Nucleus accumbens (tissue), 56 donors: ENCODE data around the gene GPATCH11.

Experiments
- DNase-seq, 56 donors: peaks; one replicate each; lab custom pipeline; 2025; lab: John Stamatoyannopoulos, UW

Gene GPATCH11

DNA sequence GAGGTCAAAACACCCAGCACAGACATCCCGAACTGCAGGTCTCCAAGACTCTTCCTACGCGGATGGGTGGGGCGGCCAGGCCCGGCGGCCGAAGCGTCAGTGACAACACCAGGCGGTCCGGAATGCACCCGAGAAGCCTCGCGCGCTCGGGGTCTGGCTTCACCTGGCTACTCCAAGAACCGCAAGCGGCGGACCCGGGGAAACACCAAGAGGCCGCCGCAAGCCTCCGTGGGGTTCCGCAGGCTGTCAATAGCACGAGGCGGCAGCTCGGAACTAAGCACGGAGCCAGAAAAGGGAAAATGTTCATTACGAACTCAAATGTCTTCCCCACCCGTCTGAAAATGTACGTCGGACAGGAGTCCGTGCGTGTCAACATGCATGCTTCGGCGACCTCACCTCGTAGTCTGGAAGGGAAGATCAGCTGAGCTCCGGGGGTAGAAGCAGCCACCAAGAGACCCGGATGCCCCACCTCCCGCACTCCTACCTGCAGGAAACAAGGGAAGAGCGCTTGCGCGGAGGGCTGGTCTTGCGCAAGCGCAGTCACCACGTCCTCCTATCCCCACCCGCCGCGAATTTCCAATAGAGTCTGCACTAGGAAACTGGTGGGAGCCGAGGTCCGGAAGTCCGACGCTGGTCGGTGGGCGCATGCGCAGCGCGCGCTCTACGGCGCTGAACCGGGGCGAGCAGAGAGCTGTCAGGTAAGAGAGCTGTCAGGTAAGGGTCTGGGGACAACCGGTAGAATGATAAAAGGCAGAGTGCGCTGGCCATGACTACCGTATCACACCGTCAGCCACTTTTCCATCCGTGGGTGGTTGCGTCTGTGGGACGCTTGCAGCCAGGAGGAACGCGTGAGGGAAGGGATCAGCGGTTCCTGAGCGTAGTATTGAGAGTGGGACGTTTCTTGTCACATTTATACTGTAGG lies at the start of gene GPATCH11, which contains the start of gene HEATR5B:
TSS of gene GPATCH11 (plus strand) at position 646 of the 922 bp plus-strand sequence. CDS start 3,864 bp downstream, outside the sequence.
TSS of gene HEATR5B (minus strand) at position 500 of the 922 bp plus-strand sequence. CDS start 958 bp downstream, outside the sequence.
- DNase-seq: peak; percentile 45 to 97 (median 93)

DNA sequence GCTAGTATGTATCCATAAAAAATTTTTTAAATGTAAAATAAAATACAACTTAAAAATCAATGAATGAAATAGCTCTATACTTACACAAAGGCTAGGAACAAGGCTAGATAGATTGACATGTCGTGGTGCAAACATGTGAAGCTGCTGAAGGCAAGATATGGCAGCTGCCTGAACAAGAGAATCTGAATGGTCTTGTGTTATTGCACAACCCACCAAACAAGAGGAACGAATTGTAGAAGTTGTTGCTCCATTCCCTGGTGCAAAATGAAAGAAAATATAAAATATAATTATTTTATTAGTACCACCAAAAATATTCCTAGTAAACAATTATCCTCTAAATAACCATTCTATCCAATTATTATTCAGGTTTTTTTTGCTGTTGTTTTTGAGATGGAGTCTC lies 46.5 kb upstream of the GPATCH11 start:
- no peak for DNase-seq

DNA sequence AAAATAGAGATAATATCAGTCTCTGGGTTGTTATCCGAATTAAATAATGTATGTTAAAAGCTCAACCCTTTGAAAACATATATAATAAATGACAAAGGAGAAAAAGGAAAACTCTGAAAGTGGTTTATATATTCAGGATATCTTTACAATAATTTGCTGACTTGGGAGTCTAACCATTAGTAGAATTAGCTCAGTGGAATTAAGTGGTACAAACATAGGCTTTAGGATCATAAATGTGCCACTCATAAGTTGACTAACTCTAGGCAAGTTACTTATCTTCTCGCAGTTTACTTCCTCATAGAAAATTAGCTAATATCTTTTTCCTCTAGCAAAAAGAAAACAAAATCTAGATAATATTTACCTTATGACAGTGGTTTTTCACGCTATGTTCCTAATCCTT lies 44.7 kb upstream of the GPATCH11 start:
- DNase-seq: no peak

DNA sequence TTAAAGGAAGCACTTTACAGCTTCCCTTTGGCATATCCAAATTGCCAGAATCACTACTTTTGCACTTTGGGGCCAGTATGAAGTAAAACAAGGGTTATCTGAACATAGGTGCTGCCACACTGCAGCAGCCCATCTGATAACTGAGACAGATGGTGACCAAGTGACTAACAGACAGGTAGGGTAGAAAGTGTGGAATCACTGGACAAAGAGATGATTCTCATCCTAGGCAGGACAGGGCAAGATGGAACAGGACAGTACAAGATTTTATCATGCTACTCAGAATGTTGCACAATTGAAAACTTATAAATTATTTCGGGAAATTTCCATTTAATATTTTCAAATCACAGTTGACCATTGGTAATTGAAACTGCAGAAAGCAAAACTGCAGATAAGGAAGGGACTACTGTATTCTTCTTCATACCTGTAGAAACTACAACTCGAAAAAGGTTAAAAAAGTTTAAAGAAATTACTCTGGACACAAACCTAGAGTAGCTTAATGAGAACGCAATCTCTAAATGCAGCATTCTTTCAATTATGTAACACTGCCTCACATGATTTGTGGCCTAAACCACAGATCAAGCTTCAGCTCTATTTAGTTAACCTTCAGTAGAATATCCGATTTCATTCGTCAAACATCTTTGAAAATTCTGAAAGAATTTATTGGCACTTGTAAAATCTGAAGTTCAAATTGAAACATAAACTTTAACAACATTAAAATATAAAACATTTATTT lies 31.6 kb upstream of the GPATCH11 start:
- DNase-seq: no peak

DNA sequence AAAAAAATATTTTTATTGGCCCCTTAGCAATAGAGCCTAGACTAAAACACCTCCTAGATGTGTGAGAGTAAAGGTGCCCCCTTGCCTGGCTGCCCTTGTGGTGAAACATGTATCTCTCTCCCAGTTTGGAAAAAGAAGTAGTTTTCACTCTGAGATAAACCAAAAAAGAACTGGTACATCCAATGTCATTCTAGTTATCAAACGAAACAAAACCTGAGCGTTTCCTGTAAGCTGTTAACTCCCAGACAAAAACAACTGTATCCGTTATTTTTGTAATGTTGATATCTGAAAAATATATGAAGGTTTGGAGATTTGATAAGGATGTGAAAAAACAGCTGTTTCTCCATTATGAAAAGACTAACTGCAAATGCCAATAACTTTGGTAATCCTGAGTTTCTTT lies 24.5 kb upstream of the GPATCH11 start:
- no peak for DNase-seq

DNA sequence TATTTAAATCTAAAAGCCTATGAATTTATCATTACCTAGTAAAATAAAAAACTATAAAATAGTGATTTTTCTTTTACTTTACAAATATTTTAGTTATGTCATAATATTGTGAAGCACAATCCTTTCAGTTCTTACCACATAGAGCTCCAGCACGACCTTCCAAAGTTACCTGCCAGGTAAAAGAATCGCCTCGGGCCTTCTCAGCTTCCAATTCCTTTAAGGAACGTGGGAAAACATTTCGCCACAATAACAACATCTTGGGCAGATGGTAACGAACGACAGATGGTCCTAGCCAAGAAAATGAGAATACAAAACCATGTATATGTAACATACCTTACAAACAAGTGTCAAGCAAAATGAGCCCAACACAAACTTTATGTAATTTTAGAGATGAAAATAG lies 23.9 kb upstream of the GPATCH11 start:
- DNase-seq: no peak

DNA sequence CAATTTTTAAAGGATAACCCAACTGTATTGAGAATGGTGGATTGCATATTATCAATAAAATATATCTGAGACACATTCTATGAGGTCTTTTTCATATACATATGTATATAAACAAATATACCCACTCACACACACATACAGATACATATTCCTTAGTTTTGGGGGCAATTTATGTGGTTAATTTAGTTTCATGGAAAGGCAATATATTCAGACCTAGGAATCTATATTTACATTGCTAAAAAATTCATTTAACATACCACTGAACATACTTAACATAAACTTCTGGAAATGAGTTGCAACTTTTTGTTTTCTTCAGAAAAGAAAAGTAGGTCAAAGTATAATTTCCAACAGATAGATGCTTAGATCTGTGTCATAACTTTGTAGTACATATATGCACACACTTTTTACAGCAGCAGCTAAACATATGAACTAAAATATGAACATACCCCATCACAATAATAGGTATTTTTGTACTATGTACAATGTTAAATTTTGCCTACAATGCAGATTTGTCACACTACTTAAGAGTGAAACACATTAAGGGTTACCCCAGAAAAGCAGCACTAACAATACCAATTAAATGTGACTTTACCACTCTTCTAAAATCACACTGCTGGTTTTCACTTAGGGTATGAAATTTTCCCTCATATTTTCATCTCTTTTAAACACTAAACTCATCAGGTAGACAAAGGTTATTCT lies 23.2 kb upstream of the GPATCH11 start:
- DNase-seq: no peak

DNA sequence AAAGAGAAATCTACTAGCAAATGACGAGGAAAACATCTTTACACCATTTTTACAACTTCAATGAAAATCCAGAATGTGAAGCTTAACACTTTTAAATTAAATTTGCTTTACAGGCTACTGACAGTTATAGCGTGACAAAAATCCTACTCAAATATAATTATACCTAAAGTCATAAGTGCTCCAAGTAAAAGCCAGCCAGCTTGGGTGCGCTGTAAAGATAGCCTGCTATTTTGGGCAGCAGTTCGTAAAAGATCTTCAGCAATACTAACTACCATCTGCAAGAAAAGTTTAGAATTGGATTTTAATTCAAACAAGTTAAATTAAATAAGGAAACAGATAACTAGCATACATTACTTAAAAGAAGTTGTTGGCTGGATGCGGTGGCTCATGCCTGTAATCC lies 22.5 kb upstream of the GPATCH11 start:
- no peak for DNase-seq

DNA sequence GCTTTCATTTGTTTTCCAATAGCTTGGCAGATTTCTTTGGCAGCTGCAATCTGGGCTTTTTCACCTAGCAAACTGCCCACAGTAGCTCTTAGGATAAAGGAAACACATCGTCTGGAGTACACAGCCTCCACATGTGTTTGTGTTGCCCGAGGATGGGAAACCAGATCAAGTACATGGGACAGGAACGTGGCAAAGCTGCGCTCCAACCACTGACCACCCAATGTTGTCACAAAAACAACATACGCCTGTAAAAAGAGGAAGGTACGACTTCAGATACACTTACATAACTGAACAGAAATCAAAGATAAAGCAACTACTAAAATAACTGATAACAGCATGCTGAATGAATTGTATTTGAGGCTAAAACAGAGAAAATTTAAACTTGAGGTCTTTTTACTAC lies 15.6 kb upstream of the GPATCH11 start:
- peak in 6 of 56 donors; percentile 1 to 6 (median 2) for DNase-seq

DNA sequence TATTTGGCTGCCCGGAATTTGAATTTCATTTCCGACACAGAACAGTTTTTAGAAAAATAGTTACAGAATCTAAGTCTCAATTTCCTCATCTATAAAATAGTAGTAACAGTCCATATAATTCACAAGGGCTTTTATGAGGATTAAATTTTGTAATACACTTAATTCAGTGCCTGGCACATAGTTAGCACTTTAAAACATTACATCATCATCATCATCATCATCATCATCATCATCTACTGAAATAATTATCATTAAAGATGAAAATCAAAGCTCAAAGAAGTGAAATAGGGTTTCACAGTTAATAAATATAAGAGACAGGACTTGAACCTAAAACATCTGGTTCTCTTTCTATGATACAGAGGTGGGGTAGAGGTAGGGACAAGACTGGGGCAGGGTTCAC lies 13.4 kb upstream of the GPATCH11 start:
- no peak for DNase-seq

DNA sequence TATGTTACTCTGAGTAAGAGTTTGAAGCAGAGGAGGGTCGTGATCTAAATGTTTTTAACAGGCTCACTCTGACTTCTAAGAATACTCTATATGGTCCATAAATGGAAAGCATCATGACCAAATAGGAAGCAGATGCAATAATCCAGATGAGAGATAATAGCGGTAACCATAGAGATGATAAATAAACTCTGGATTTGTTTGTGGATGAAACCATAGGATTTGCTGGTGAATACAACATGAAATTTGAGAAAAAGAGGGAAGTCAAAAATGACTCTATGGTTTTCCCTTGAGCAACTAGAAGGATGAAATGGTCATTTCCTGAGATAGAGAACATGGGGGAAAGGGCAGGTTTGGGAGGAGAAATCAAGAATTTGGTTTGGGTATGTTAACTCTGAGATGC lies 4.1 kb upstream of the GPATCH11 start:
- DNase-seq: no peak

DNA sequence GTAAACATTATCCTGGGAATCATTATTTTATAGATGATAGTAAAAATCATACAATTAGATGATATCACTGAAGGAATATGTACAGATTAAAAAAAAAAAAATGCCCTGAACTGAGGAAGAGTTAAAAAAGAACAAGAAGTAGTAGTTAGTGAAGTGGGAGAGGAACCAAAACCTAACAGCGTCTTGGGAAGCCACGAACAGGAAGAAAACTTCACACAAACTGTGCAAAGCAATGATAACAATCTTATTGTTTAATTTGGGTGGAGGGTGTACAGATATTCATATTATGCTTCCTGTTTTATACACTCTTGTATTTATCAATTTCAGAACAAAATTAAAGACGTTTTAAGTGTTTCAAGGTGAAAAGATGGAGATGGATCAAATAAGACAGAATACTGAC lies 3.6 kb upstream of the GPATCH11 start:
- DNase-seq: no peak

DNA sequence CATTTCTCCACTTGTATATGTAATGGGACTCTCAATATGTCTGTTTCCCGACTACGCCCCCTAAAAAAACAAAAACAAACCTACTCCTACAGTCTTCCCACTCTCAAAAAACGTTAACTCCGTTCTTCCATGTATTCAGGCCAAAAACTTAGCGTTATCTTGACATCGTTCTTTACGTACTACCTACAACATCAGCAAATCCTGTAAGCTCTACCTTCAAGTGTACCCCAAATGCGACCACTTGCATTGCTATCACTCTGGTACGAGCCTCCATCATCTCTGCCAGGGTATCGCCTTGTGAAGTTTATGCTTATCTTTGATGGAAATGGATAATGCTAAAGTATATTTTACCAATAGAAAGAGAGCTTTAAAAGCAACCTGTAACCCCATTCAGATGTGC lies 479 bp downstream of the GPATCH11 start:
- peak in 1 of 56 donors; percentile 24 for DNase-seq

DNA sequence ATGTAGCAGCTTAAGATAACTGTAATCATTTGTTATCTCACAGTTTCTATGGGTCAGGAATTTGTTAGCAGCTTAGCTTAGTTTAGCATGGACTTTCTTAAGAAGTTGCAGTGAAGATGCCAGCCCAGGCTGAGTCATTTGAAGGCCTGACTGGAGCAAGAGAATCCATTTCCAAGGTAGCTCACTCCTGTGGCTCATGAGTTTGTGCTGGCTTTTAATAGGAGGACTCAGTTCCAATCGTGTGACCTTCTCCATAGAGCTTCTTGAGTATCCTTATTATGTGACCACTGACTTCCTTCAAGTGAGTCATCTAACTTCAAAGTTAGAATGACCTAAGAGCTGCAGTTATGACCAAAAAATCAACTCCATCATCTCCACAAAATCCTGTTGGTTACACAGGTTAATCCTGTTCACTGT lies 1.4 kb downstream of the GPATCH11 start:
- no peak for DNase-seq

DNA sequence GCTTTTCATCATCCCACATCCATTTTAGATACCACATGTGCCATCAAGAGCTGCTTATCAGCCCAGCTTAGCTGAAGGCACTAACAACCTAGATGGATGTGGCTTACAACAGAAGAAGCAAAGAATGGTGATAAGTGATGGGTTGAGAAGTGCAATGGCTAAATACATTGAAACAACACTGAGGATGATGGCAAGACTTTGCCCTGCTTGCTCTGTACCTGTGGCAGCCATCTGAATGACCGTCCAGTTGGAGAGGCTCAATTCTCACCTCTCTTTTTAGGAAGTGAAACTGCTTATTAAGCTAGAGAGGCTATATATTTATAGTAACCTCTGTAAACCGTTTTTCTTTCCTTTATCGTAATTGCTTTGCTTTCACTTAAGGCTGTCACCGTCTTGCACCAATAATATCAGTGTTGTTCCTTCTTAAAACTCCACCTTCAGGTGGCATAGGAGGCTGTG lies 5.7 kb downstream of the GPATCH11 start:
- DNase-seq: no peak

DNA sequence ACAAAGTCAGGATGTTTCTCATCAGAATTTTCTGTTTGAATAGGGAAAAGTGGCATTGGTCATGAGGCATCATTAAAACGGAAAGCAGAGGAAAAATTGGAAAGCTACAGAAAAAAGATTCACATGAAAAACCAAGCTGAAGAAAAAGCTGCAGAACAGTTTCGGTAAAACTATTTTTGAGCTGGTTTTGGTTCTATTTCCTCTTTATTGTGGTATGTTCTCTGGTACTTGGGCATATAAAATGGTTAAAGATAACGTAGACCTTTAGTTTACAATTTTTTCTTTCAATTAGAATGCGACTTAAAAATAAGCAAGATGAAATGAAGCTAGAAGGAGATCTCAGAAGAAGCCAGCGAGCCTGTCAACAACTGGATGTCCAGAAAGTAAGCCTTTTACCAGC lies 7.6 kb downstream of the GPATCH11 start:
- no peak for DNase-seq

DNA sequence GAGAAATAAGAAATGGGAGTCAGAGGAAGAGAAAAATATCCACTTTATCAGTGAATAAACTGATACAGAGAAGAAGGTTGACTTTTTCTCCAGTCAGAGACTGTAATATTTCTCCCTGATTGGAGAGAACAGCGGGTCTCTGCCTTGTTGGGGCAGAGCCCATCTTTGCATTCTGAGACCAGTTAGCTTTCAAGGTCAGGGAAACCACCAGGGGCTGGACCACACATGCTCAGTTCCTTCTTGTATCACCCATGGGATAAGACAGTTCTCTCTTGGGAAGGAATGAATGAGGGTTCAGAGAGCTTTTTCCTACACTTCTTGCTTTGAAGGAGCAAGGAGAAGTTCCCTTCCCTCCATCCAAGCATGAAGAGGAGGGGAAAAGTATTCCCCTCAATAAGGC lies 12.2 kb downstream of the GPATCH11 start:
- no peak for DNase-seq

DNA sequence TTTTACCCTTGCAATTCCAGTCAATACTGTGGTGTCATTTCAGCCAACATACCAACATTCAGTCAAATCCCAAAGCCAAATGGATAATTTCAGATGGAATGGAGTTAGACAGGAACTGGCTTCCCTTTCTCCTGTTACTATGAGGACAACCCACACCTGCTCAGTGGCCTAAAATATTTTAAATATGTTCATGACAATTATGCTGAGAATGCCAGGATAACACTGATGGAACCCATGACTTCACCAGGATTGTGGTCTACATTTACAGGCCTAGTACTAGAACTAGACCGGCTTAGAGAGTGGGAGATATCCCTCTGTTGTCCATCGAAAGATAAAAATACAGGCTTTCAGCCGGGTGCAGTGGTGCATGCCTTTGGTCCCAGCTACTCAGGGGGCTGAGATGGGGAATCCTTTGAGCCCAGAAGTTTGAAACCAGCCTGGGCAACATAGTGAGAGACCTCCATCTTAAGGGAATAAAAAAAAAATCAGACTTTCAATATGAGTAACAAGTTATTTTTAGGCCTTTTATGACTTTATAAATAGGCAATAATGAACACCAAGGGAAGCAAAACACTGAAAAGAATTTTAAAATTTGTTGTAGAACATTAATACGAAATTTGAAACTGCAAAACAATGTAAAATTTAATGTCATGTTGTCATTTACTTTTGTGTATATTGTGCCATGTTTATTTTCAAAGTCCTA lies 14.2 kb downstream of the GPATCH11 start:
- DNase-seq: no peak

DNA sequence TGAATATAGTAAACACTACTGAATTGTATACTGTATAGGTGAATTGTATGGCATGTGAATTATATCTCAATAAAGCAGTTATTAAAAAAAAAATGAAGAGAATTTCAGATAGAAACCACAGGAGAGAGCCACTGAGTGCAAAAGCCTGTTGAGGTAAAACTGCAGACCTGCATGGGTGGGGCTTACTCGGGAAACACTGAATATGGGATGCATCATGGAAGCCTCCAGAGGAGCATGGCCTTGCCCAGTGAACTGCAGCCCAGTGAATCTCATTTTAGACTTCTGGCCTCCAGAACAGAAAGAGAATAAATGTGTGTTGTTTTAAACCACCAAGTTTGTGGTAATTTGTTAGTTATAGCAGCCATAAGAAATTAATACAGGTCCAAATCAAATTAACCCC lies 15.7 kb downstream of the GPATCH11 start:
- no peak for DNase-seq

DNA sequence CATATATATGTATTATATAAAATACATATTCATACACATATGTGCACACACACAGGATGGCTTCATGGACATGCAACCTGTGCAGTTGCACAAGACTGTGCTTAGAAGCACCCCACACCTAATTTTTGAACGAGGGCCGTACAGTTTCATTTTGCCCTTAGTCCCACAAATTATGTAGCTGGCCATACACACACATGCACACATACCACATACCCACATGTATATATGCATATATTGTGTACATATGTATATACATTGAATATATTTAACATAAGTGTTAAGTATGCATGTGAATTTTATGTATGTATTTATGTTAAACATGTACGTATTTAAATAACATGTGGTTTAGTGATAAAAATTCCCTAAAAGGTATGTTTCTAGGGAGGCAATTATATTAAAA lies 18.3 kb downstream of the GPATCH11 start:
- no peak for DNase-seq
